T-cell (primary cell): ENCODE measurements around the gene PHKG2. TPM values are rescaled to one million over a fixed set of nuclear protein-coding genes. Genes with fewer than 3 reads are reported as not detected.

Source experiments
- ATAC-seq, 4 experiments: fragments of 200-7000 bp in 3 of 4; fragments of 150-1000 bp in 1 of 4; cut with Tn5 transposase; replicated peaks in 1 of 4; 1 replicate in 3 of 4; 2 replicates in 1 of 4; pipeline ENCODE4 v1.10.0; 2021; ENCODE audit warnings: moderate library complexity in 3 of 4, mild to moderate bottlenecking in 2 of 4, moderate number of reproducible peaks in 1 of 4
- CTCF ChIA-PET, 2 donors: fragments of 300-600 bp; sonication (Branson Sonifier 250); formaldehyde crosslinking; loops; one replicate each; lab custom pipeline; 2022; ENCODE audit warnings: antibody characterized with exemption in 2 of 2; lab: Charles Lee
- POLR2A ChIA-PET, 2 donors: fragments of 300-600 bp; sonication (Branson Sonifier 250); formaldehyde crosslinking; loops; one replicate each; lab custom pipeline; 2022; ENCODE audit warnings: antibody characterized with exemption in 2 of 2; lab: Charles Lee
- DNase-seq, 35 experiments: peaks; one replicate each; pipeline versions ENCODE4 v3.0.0 to v3.0.0-alpha.2; 2013 to 2023
- H3K27ac ChIP-seq: one replicate; pipeline ENCODE4 v1.5.1; 2013; ENCODE audit warnings: low read length
- H3K27me3 ChIP-seq, 2 experiments: replicated peaks in 1 of 2; 1 replicate in 1 of 2; 2 replicates in 1 of 2; pipeline versions ENCODE4 v1.6.1 to v1.7.0; 2013; ENCODE audit warnings: low read length in 1 of 2, mixed read lengths in 1 of 2; ENCODE audit not compliant: control insufficient read depth in 2 of 2, insufficient read depth in 2 of 2; ENCODE audit errors: extremely low read depth in 1 of 2
- H3K36me3 ChIP-seq, 2 donors: 1 replicate in 1 of 2; 2 replicates in 1 of 2; pipeline versions ENCODE4 v1.6.1 to v1.7.0; 2013; ENCODE audit warnings: low read length in 1 of 2; ENCODE audit not compliant: control insufficient read depth in 2 of 2, insufficient read depth in 1 of 2; ENCODE audit errors: extremely low read depth in 1 of 2
- H3K4me1 ChIP-seq, 2 experiments: 1 replicate in 1 of 2; 2 replicates in 1 of 2; pipeline versions ENCODE4 v1.6.1 to v1.7.0; 2013; ENCODE audit warnings: low read length in 2 of 2, mixed read lengths in 1 of 2; ENCODE audit not compliant: insufficient read depth in 2 of 2, control insufficient read depth in 1 of 2; ENCODE audit errors: extremely low read depth in 1 of 2
- H3K4me3 ChIP-seq, 2 donors: 1 replicate in 1 of 2; 2 replicates in 1 of 2; pipeline versions ENCODE4 v1.5.1 to v1.7.0; 2013; ENCODE audit warnings: mild to moderate bottlenecking in 2 of 2, low read length in 1 of 2, moderate library complexity in 1 of 2; ENCODE audit not compliant: control insufficient read depth in 1 of 2; ENCODE audit errors: extremely low read depth in 1 of 2
- H3K9me3 ChIP-seq: 2 replicates; pipeline ENCODE4 v1.7.0; 2013
- H3K27ac Mint-ChIP-seq, 2 donors: one replicate each; pipeline ENCODE4 v1.8.0; 2020 to 2021; ENCODE audit warnings: mild to moderate bottlenecking in 2 of 2, mixed read lengths in 2 of 2
- H3K27me3 Mint-ChIP-seq, 2 donors: one replicate each; pipeline ENCODE4 v1.8.0; 2021 to 2022; ENCODE audit warnings: mixed read lengths in 2 of 2
- H3K36me3 Mint-ChIP-seq: one replicate; pipeline ENCODE4 v1.8.0; 2021; ENCODE audit warnings: mixed read lengths
- H3K4me1 Mint-ChIP-seq, 3 donors: one replicate each; pipeline ENCODE4 v1.8.0; 2020 to 2022; ENCODE audit warnings: mixed read lengths in 3 of 3, mild to moderate bottlenecking in 1 of 3
- H3K4me3 Mint-ChIP-seq, 3 donors: one replicate each; pipeline ENCODE4 v1.8.0; 2020 to 2022; ENCODE audit warnings: mild to moderate bottlenecking in 3 of 3, mixed read lengths in 3 of 3, moderate library complexity in 3 of 3
- H3K9me3 Mint-ChIP-seq, 3 donors: one replicate each; pipeline ENCODE4 v1.8.0; 2020 to 2022; ENCODE audit warnings: mixed read lengths in 3 of 3
- WGBS: methylation state at CpG from one replicate; pipeline ENCODE4 v1.1.5; 2013; ENCODE audit warnings: missing lambda C conversion rate; ENCODE audit not compliant: insufficient coverage; 5-methylcytosine and 5-hydroxymethylcytosine counted together
- total RNA-seq, 35 experiments: library from RNA in 6 of 35; stranded (reverse) in 6 of 35; fragments of 120-200 nt in 1 of 35; gene quantifications; one replicate each; pipeline versions ENCODE4 v1.2.1 to v1.2.4 and lab custom pipeline; 2013 to 2026

The PHKG2 gene
- total RNA-seq, 5 donors from 2014 or later (not counting 1 experiment from before 2014, with no cell fraction given), result 36.4 to 57.8 (median 48.9) TPM

DNA sequence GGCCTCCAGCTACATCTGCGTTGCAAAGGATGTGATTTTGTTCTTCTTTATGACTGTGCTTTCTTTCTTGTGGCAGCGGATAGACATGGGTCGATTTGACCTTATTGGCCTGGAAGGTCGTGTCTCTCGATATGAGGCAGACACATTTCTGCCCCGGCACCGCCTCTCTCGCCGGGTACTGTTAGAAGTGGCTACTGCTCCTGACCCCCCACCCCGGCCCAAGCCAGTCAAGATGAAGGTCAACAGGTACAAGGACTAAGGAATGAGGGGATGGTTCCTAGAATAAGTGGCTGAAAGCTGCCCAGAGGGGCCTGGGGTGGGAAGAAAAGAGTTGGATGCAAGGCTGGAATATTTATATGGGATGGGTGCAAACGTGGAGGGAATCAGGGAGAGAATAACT, 28.1 kb upstream of the PHKG2 start:
- Mint-ChIP-seq H3K36me3 (peaks cover 73% of the 10 kb centered on the region), H3K27ac (peak overlapping the region in 1 of 2 donors; percentile 27), H3K4me1 (peaks cover 23 to 41% (median 29%) of the 10 kb centered on the region in 3 donors)

DNA sequence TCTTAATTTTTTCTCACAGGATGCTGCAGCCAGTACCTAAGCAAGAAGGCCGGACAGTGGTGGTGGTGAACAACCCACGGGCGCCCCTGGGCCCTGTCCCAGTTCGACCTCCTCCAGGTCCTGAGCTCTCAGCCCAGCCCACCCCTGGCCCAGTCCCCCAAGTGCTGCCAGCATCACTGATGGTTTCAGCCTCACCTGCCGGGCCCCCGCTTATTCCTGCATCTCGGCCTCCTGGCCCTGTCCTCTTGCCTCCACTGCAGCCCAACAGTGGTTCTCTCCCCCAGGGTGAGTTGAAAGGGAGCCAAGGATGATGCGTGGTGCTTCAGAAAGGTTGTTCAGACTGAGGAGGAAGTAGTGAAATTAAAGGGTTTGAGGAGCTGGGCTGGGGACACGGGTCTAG, 27.5 kb upstream of the PHKG2 start:
- Mint-ChIP-seq H3K9me3 (no peaks in the 10 kb centered on the region), H3K4me1 (peaks cover 17 to 35% (median 25%) of the 10 kb centered on the region in 3 donors), H3K27ac (no peak overlapping the region), H3K36me3 (peaks cover 71% of the 10 kb centered on the region), H3K4me3 (no peak overlapping the region), H3K27me3 (no peaks in the 10 kb centered on the region)
- ChIA-PET CTCF (no interaction called here), POLR2A (interaction anchor here in 1 of 2 donors (0.6 kb wide), 1 partner anchor 26 kb away, joined by 3 read pairs; no protein-coding TSS in a partner anchor)
- Histone ChIP-seq H3K27ac (no peak overlapping the region), H3K9me3 (no peaks in the 10 kb centered on the region), H3K4me1 (peaks cover under 1 to 6% of the 10 kb centered on the region in 2 experiments), H3K36me3 (peaks cover 35 to 94% of the 10 kb centered on the region in 2 donors), H3K4me3 (no peak overlapping the region), H3K27me3 (no peaks in the 10 kb centered on the region)
- WGBS, result 94% methylated on average over 7 of the region's 9 CpGs
- no peak for ATAC-seq
- no peak for DNase-seq

More for the DNA sequence above, 28.1 kb upstream of the PHKG2 start:
- H3K4me3 ChIP-seq, result no peak overlapping the region
- H3K9me3 ChIP-seq, result no peaks in the 10 kb centered on the region
- DNase-seq (no peak), ATAC-seq (no peak)
- no peak overlapping the region for H3K27ac ChIP-seq
- H3K9me3 Mint-ChIP-seq, result no peaks in the 10 kb centered on the region
- H3K36me3 ChIP-seq, result peaks cover 37 to 92% of the 10 kb centered on the region in 2 donors
- ChIA-PET CTCF (no interaction called here), POLR2A (interaction anchor here in 1 of 2 donors (0.6 kb wide), 1 partner anchor 25 kb away, joined by 3 read pairs; no protein-coding TSS in a partner anchor)
- no peaks in the 10 kb centered on the region for H3K27me3 ChIP-seq
- H3K4me1 ChIP-seq, result peaks cover 4 to 10% of the 10 kb centered on the region in 2 experiments
- 95% methylated on average over 10 of the region's 11 CpGs for WGBS
- H3K4me3 Mint-ChIP-seq, result no peak overlapping the region
- H3K27me3 Mint-ChIP-seq, result no peaks in the 10 kb centered on the region

DNA sequence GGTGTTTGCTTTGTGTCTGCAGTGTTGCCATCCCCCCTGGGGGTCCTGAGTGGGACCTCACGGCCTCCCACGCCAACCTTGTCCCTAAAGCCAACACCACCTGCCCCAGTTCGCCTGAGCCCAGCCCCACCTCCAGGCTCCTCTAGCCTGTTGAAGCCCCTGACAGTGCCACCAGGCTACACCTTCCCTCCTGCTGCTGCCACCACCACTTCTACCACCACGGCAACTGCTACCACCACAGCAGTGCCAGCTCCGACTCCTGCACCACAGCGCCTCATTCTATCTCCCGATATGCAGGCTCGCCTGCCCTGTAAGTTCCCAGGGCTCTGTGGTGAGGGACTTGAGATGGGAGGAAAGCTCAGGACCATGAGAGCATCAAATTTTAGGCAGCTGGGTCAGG, 27.1 kb upstream of the PHKG2 start:
- ChIA-PET POLR2A (interaction anchor here in 1 of 2 donors (0.6 kb wide), 1 partner anchor 34 kb away, joined by 10 read pairs; no protein-coding TSS in a partner anchor), CTCF (no interaction called here)

DNA sequence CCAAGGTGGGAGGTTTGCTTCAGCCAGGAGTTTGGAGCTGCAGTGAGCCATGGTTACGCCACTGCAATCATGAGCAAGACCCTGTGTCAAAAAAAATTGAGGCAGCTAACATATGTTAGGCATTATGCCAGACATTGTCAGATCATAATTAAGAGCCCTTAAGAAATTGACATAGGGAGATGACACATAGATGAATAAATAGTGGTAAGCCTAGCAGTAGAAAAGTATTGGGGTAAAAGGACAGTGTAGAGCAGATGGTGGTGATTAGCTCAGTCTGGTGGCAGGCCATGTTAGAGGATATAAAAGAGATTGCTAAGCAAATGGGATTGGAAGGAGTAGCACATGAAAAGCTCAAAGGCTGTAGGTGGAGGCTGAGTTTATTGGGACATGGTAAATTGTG, 26.6 kb upstream of the PHKG2 start:
- CTCF ChIA-PET, result no interaction called here
- POLR2A ChIA-PET, result interaction anchor here in 1 of 2 donors (0.6 kb wide), 1 partner anchor 34 kb away, joined by 10 read pairs; no protein-coding TSS in a partner anchor
- H3K4me3 ChIP-seq, result no peak overlapping the region

More for the DNA sequence above, 27.1 kb upstream of the PHKG2 start:
- DNase-seq (no peak), ATAC-seq (no peak)
- H3K27me3 ChIP-seq, result no peaks in the 10 kb centered on the region
- no peaks in the 10 kb centered on the region for H3K27me3 Mint-ChIP-seq
- WGBS, result 97% methylated on average over 5 of the region's 8 CpGs
- peaks cover 0 to 1% of the 10 kb centered on the region in 2 experiments for H3K4me1 ChIP-seq
- H3K27ac ChIP-seq, result no peak overlapping the region
- H3K4me3 Mint-ChIP-seq, result no peak overlapping the region
- no peak overlapping the region for H3K27ac Mint-ChIP-seq
- H3K36me3 ChIP-seq, result peaks cover 32 to 93% of the 10 kb centered on the region in 2 donors
- no peak overlapping the region for H3K4me3 ChIP-seq
- H3K4me1 Mint-ChIP-seq, result peaks cover 12 to 31% (median 20%) of the 10 kb centered on the region in 3 donors
- H3K9me3 ChIP-seq, result no peaks in the 10 kb centered on the region
- peaks cover 70% of the 10 kb centered on the region for H3K36me3 Mint-ChIP-seq
- no peaks in the 10 kb centered on the region for H3K9me3 Mint-ChIP-seq

GRCh38 chr16:30722443-30722842, 25.8 kb upstream of the PHKG2 start:
- Mint-ChIP-seq H3K4me1 (peaks cover 4 to 20% (median 12%) of the 10 kb centered on the region in 3 donors), H3K36me3 (peaks cover 62% of the 10 kb centered on the region), H3K27ac (peak overlapping the region in 1 of 2 donors; percentile 56), H3K4me3 (no peak overlapping the region), H3K9me3 (no peaks in the 10 kb centered on the region), H3K27me3 (no peaks in the 10 kb centered on the region)
- H3K9me3 ChIP-seq, result no peaks in the 10 kb centered on the region
- POLR2A ChIA-PET, result no interaction called here
- peaks cover 32 to 83% of the 10 kb centered on the region in 2 donors for H3K36me3 ChIP-seq
- 86% methylated on average over 6 of the region's 6 CpGs for WGBS
- CTCF ChIA-PET, result no interaction called here
- no peak overlapping the region for H3K27ac ChIP-seq
- no peak for DNase-seq
- H3K4me1 ChIP-seq, result no peaks in the 10 kb centered on the region
- H3K4me3 ChIP-seq, result no peak overlapping the region
- ATAC-seq, result peak in 2 of 4 experiments; percentile 9 to 45
- H3K27me3 ChIP-seq, result no peaks in the 10 kb centered on the region

More for the DNA sequence above, 26.6 kb upstream of the PHKG2 start:
- Mint-ChIP-seq H3K27ac (peak overlapping the region in 1 of 2 donors; percentile 31), H3K36me3 (peaks cover 66% of the 10 kb centered on the region), H3K9me3 (no peaks in the 10 kb centered on the region), H3K4me3 (no peak overlapping the region), H3K27me3 (no peaks in the 10 kb centered on the region), H3K4me1 (peaks cover 9 to 26% (median 16%) of the 10 kb centered on the region in 3 donors)
- no peak for DNase-seq
- no peaks in the 10 kb centered on the region for H3K9me3 ChIP-seq
- no peaks in the 10 kb centered on the region for H3K27me3 ChIP-seq
- peaks cover 32 to 90% of the 10 kb centered on the region in 2 donors for H3K36me3 ChIP-seq
- ATAC-seq, result no peak
- WGBS, result 93% methylated on average over 1 of the region's 1 CpG
- H3K4me1 ChIP-seq, result no peaks in the 10 kb centered on the region
- H3K27ac ChIP-seq, result no peak overlapping the region

DNA sequence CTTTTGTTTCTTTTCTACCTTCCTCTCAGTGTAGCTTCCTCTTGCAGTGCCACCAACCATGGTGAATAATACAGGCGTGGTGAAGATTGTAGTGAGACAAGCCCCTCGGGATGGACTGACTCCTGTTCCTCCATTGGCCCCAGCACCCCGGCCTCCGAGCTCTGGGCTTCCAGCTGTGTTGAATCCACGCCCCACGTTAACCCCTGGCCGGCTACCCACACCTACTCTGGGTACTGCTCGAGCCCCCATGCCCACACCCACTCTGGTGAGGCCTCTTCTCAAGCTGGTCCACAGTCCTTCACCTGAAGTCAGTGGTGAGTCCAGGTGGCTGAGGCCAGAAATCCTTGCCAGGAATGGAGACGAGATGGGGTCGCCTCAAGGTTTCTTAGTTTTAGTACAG, 25.3 kb upstream of the PHKG2 start:
- POLR2A ChIA-PET, result no interaction called here
- Histone ChIP-seq H3K4me3 (no peak overlapping the region), H3K4me1 (no peaks in the 10 kb centered on the region), H3K36me3 (peaks cover 30 to 79% of the 10 kb centered on the region in 2 donors), H3K9me3 (no peaks in the 10 kb centered on the region), H3K27ac (no peak overlapping the region), H3K27me3 (no peaks in the 10 kb centered on the region)
- Mint-ChIP-seq H3K27ac (no peak overlapping the region), H3K27me3 (no peaks in the 10 kb centered on the region), H3K4me3 (no peak overlapping the region), H3K4me1 (peaks cover 4 to 20% (median 12%) of the 10 kb centered on the region in 3 donors), H3K36me3 (peaks cover 62% of the 10 kb centered on the region), H3K9me3 (no peaks in the 10 kb centered on the region)
- ATAC-seq (no peak), DNase-seq (no peak)
- WGBS, result 92% methylated on average over 6 of the region's 10 CpGs
- CTCF ChIA-PET, result no interaction called here
